HG03103 (cell line): ENCODE measurements around the gene CHST11.

Experiments used
- ATAC-seq: cut with Tn5 transposase; IDR thresholded peaks from one replicate; pipeline ENCODE4 v1.9.1; 2021; ENCODE audit warnings: low read depth; ENCODE audit not compliant: unreplicated experiment

The CHST11 gene

GRCh38 chr12:104427547-104427938 lies 29.2 kb upstream of the CHST11 start:
- ATAC-seq: no peak

- no peak for ATAC-seq
These were observed 23.7 kb upstream of the CHST11 start for GRCh38 chr12:104433061-104433460.

GRCh38 chr12:104434129-104434528 lies 22.6 kb upstream of the CHST11 start:
- ATAC-seq: no peak

DNA sequence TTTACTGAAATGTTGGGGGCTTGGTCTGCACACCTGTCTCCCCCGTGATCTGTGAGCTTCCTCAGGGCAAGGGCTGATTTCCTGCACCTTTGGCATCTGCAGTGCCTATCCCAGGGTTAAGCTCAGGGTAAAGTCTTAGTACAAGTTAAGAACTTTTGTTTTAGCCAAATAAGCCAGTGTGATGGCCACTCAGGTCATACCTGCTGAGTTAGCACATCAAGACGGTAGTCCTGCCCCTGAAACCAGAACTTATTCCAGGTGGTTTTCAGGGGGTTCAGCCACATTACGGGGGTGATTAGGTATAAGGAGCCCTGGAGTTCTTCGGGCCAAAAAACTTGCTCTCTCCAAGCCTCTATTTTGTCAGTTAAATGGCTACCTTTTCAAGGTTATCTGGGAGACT lies 21.6 kb upstream of the CHST11 start:
- ATAC-seq: no peak

DNA sequence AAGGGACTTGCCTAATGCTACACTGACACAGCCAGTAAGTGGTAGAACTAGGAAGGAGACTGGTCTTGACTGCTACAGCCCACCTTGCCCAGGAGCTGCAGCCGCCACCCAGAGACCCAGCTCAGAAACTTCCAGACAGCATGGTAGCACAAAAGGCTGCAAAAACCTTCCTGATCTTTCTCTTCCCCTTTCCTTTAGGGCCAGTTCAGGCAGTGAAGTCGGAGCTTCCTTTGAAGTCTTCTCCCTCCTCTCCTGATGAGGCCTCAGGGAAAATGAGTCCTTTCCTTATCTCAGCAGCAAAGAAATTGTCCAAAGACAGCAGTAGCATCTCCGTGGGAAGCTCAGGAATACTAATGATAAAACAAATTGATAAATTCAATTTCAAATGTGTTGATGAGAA lies 21.0 kb upstream of the CHST11 start:
- no peak for ATAC-seq

- ATAC-seq: no peak
These were observed 20.0 kb upstream of the CHST11 start for GRCh38 chr12:104436790-104437189.

GRCh38 chr12:104438134-104438533 lies 18.6 kb upstream of the CHST11 start:
- ATAC-seq: no peak

DNA sequence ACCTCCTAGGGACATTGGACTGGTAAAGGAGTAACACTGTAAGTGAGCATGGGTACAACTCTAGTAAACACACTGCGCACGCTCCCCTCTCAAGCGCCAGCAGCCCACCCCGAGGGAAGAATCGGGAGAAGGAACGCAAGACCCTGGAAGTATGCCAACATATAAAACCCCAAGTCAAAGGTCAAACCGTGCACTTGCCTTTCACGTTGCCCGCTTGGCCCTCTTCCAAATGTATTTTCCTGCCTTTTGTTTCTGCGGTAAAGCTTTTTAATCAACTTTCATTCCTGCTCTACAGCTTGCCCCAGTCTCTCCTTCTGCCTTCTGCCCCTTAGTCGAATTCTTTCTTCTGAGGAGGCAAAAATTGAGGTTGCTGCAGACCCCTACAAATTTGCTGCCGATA lies 17.6 kb upstream of the CHST11 start:
- no peak for ATAC-seq

DNA sequence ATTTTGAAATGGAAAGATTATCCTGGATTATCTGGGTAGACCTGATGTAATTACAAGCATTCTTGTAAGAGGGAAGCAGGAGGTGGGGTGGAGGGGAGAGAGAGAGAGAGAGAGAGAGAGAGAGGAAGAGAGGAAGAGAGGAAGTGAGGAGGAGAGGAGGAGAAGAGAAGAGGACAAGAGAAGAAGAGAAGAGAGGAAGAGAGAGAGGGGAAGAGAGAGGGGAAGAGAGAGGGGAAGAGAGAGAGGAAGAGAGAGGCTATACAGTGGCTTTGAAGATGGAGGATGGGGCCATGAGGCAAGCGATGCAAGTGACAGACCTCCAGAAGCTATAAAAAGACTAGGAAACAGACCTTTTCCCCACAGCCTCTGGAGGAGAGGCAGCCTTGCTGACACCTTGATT lies 13.7 kb upstream of the CHST11 start:
- ATAC-seq: no peak

GRCh38 chr12:104446646-104447421 lies 9.9 kb upstream of the CHST11 start:
- ATAC-seq: no peak

DNA sequence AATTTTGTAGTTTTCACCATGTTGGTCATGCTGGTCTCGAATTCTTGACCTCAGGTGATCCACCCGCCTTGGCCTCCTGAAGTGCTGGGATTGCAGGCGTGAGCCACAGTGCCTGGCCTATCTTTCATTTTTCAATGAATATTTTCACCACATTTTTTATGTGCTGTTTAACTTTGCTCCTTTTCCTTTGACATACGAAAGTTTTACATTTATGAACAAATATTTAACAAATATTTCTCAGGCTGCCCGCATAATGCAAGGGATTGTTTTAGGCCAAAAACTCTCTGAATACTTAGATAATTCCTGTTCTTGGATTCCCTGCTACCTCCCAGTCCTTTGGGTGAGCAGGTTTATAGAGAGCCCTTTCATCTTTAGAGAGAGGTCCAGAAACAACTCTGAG lies 8.7 kb upstream of the CHST11 start:
- no peak for ATAC-seq

- ATAC-seq: no peak
These were observed 8.3 kb upstream of the CHST11 start for GRCh38 chr12:104448451-104448850.

GRCh38 chr12:104450700-104451099 lies 6.0 kb upstream of the CHST11 start:
- ATAC-seq: no peak

DNA sequence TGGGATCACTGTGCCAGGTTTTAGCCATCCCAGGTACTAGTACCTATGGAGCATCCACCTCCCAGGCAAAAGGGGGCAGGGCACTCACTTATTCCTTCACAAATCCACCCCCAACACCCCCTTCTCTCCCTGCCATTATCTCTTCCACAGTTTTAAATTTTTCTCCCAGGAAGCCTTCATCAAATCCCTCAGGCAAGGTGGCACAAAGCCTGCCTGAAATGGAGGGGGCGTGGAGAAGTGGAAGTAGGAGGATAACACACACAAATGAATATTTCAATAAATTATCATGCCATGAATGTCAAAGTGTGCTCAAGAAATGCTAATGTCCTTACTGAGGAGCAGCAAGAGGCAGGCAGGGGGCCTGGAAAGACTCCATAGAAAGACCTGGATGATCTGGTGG lies 4.7 kb upstream of the CHST11 start:
- ATAC-seq: no peak

- no peak for ATAC-seq
These were observed 3.6 kb upstream of the CHST11 start for GRCh38 chr12:104453133-104453532.

- no peak for ATAC-seq
These were observed 1.8 kb upstream of the CHST11 start for GRCh38 chr12:104454997-104455396.

GRCh38 chr12:104455578-104456416 lies 951 bp upstream of the CHST11 start:
- no peak for ATAC-seq

DNA sequence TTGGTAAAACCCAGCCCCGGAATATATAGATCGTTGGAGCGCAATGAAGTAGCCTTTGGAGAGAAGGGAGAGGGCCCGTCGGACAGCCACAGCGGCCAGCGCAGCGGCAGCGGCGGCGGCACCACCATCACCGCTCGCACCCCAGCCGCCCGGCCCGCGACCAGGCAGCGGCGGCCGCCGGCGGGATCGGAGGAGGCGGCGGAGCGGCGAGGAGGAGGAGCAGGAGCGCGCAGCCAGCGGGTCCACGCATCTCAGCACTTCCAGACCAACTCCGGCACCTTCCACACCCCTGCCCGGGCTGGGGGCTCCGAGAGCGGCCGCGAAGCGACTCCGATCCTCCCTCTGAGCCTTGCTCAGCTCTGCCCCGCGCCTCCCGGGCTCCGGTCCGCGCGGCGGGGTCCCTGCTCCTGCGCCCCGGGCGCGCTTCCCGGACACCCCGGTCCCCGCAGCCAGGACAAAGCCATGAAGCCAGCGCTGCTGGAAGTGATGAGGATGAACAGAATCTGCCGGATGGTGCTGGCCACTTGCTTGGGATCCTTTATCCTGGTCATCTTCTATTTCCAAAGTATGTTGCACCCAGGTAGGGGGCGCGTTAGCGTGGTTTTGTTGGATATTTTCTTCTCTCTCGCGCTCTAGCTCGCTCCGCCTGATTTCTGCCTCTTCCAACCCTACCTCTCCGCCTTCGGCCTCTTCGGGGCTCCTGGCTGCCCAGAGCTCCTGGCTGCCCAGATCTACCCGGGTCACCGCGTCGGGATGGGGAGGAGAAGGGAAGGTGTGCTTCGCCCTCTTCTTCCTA lies 400 bp downstream of the CHST11 start:
- ATAC-seq: peak; percentile 19

DNA sequence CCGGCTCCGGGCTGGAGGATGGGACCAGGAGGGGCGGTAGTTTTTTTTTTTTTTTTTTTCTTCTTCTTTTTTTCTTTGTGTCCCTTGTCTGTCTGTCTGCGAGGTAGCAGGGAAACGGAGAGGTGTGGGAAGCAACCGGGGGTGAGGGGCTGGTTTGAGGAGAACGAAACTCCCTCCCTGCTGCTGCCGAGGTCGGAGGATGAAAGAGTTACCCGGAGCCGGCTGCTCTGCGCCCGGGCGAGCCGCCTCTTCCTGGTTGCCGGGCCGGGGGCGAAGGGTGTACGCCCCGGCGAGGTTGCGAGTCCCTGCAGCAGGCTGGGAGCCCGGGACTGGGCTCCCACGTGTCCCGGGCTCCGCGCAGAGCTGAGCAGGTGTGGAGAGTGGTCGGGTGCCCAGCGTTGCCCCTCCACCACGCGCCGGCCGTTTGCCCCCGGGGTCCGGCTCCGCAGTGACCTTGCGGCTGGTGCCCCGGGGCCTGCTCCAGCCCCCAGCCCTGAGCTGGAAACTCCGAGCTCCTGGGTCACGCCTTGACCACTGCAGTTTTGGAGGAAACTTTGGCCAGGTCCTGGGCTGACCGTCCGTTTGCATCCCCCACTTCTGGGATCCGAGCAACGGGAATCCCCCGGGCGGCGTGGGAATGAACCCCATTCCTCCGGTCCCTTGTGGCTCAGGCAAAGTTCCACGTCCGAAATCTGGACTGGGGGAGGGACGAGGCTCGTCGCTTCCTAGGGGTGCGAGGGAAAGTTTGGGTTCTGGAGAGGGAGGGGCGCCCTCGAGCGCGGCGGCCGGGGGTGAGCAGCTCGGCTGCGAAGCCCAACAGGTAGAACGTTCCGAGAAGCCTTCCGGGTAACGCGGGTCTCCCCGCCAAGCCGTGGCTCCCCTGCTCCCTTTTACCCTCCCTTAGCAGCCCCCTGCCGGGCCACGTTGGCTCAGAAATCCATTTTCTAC lies 1.3 kb downstream of the CHST11 start:
- no peak for ATAC-seq
